LNCAP (cell line): ENCODE measurements around the gene ETFRF1.

Experiments
- TF ChIP-seq, protein P1 (sequence below): fragments of 450-650 bp; IDR thresholded peaks from 2 replicates; pipeline ENCODE4 v1.5.1; 2017; ENCODE audit warnings: mild to moderate bottlenecking

ETFRF1 gene

DNA sequence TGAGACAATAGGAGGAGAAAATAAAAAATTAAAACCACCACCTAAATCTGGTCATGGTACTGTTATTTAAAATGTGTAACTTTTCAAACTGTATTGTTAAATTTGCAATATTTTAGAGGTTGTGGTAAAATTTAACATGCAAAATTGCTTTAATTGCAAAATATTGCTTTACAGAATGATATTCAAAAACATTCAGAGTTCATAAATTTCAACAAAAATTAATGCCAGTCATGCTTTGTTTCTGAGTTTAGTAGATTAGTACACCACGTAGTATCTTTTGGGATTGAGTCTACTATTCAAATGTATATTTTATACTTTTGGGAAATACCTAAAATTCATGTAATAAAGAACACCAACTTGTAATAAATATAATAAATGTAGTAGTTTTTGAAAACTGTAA lies 18.3 kb downstream of the ETFRF1 start:
- TF ChIP-seq, protein P1, sequence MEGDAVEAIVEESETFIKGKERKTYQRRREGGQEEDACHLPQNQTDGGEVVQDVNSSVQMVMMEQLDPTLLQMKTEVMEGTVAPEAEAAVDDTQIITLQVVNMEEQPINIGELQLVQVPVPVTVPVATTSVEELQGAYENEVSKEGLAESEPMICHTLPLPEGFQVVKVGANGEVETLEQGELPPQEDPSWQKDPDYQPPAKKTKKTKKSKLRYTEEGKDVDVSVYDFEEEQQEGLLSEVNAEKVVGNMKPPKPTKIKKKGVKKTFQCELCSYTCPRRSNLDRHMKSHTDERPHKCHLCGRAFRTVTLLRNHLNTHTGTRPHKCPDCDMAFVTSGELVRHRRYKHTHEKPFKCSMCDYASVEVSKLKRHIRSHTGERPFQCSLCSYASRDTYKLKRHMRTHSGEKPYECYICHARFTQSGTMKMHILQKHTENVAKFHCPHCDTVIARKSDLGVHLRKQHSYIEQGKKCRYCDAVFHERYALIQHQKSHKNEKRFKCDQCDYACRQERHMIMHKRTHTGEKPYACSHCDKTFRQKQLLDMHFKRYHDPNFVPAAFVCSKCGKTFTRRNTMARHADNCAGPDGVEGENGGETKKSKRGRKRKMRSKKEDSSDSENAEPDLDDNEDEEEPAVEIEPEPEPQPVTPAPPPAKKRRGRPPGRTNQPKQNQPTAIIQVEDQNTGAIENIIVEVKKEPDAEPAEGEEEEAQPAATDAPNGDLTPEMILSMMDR, result no peak

DNA sequence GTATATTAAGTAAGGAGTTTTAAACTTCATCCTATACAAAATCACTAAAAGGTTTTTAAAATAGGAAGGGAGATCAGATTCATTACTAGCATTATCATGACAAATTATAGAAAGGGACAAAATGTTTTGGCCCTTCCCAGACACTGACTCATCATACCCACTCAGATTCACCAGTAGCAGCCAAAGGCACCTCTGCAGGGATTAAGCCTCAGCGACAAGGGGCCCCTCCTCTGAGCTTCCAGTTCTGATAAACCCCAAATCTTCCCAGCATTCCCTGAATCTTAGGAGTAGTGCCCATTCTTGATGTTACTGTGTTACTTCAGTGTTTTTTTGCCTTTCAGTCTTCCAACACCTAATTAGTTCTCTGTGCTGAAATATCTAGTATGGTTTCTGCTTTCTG lies 41.2 kb downstream of the ETFRF1 start:
- TF ChIP-seq, protein P1, result no peak

DNA sequence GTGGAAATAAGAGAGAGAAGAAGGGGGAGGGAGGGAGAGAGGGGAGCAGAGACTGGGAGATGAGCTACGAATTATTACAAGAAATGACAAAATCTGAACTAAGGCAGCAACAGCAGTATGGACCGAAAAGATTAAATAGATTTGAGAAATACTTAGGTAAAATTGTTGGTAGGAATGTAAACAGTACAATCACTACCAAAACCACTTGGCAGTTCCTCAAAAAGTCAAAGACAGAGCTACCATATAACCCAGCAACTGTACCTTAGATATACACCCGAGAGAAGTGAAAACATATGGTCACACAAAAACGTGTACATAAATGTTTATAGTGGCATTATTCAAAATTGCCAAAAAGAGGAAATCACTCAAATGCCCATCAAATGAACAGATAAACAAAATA lies 41.6 kb downstream of the ETFRF1 start:
- TF ChIP-seq, protein P1, result no peak

DNA sequence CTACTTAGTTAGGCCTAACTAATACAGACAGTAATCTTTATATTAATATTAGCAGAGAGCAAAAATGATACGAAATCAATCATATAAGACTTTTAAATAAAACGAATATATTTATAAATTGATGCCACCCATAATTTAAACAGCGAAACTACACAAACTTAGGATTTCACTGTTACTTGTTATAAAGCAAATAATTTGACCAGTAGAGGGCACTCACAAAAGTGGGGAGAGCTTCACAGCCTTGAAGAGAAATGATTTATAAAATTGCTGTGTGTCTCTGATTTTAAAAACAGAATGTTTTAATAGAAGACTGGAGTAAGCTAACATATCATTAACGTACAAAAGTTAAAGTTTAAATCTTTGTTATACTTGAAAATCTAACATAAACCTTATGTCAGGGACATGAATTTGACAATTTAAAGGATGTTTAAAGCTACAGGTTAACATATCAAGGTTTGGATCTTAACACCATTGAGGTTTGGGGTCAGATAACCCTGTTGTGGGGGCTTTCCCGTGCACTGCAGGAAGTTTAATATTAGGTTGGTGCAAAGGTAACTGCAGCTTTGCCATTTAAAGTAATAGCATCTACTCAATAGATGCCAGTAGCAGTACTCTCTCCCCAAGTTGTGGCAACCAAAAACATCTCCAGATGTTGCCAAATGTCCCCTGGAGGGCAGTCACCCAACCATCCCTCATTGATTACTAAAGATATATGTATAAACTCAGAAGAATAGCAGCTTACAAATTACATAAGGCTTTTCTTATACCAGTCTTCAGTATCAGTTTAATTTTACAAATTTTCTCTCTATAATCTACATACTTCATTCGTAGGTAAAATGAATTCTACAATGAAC lies 46.4 kb downstream of the ETFRF1 start:
- TF ChIP-seq, protein P1, result peak; percentile 77

DNA sequence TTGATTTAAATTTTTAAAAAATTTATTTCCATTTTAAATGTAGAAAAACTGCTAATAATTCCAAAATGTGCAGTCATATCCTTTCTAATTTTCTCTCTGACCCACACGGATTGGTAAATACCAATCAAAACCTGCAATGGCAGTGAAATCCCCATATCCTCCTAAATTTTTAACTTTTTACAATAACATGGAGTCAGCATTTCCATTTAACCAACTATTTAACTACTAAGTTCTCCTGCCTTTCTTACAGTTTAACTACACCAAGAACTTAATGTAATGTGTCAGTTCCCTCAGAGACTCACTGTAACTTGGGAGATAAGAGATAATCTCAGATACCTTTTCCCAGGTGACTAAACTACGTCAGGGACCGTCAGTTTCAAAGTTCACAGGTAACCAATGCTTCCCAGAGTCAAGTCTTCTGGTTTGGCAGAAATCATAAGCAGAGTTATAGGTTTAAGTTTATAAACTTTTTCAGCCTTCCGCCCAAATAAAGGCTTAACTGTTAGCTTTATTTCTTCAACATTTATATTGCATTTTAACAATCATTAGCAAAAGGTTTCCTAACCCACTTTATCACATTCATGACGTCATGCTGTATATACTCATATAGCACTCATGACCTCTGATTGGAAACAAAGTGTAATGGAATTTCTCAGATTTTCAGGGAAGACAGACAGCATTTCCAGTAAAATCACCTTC lies 48.1 kb downstream of the ETFRF1 start:
- TF ChIP-seq, protein P1, result no peak

DNA sequence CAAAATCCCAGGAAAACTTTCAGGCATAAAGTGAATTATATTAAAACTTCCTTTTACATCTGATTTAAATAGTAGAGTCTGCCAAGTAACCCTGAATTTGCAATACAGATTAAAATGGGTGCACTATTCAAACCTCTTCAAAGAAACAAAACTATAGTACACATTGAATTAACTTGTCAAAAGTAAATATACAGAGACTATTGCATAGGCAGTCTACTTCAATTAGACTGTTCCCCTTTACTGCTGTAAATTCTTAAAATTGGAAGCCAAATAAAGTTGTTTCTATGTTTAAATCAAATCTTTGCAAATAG lies 48.6 kb downstream of the ETFRF1 start:
- TF ChIP-seq, protein P1, result no peak

DNA sequence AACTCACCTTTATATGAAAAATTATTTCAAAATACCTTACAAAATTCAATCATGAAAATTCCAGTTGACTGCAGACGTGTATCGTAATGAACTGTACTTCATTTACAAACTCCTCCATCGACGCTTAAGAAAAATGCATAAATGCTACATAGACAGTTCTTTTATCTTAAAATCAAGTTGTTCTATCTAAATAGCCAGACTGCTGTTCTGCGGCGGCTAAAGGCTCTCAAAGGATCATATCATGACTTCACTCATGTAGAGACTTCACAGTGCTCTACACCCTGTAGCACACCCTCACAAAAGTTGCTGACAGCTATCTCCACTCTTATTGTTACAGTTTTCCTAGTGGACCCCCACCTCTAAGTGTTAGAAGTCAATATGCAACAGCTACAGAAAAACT lies 50.5 kb downstream of the ETFRF1 start:
- TF ChIP-seq, protein P1, result no peak
